GM13977 (cell line): ENCODE results near the gene RTP1.
"Not testable (repeated sequence)": the region's sequence is repeated elsewhere in the genome, so short reads cannot be mapped to it uniquely, and the experiment has no call there.

Experiments used
- DNase-seq: peaks from one replicate; pipeline ENCODE4 v3.0.0; 2012; ENCODE audit warnings: low spot score
- in situ Hi-C: fragments of 300-500 bp; cut with MboI; formaldehyde crosslinking; loops from one replicate; pipeline ENCODE4 v1.12.0; 2022; ENCODE audit warnings: low sequenced_read_pairs, low pct_unique_long_range_greater_than_20kb, mixed read lengths, inconsistent platforms; ENCODE audit not compliant: unreplicated experiment
- TF ChIP-seq, protein P1 (sequence below): IDR thresholded peaks from 2 replicates; pipeline ENCODE4 v1.5.1; 2012; ENCODE audit warnings: mild to moderate bottlenecking, control low read depth; ENCODE audit not compliant: insufficient read depth; ENCODE audit errors: extremely low read depth, missing control alignments

RTP1 gene

DNA sequence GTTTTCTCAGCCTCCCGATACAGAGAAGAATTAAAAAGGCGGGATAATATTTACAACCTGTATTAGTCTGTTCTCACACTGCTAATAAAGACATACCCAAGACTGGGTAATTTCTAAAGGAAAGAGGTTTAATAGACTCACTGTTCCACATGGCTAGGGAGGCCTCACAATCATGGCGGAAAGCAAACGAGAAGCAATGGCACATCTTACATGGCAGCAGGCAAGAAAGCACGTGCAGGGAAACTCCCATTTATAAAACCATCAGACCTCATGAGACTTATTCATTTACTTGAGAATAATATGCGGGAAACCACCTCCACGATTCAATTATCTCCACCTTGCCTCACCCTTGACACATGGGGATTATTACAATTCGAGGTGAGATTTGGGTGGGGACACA, 30.5 kb upstream of the RTP1 start:
- in situ Hi-C loops = loop anchor here (10.0 kb wide), 2 partner anchors 52 to 322 kb away; partner anchors contain the start of gene ADIPOQ
- TF ChIP-seq, protein P1, sequence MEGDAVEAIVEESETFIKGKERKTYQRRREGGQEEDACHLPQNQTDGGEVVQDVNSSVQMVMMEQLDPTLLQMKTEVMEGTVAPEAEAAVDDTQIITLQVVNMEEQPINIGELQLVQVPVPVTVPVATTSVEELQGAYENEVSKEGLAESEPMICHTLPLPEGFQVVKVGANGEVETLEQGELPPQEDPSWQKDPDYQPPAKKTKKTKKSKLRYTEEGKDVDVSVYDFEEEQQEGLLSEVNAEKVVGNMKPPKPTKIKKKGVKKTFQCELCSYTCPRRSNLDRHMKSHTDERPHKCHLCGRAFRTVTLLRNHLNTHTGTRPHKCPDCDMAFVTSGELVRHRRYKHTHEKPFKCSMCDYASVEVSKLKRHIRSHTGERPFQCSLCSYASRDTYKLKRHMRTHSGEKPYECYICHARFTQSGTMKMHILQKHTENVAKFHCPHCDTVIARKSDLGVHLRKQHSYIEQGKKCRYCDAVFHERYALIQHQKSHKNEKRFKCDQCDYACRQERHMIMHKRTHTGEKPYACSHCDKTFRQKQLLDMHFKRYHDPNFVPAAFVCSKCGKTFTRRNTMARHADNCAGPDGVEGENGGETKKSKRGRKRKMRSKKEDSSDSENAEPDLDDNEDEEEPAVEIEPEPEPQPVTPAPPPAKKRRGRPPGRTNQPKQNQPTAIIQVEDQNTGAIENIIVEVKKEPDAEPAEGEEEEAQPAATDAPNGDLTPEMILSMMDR = no peak
- DNase-seq = no peak

DNA sequence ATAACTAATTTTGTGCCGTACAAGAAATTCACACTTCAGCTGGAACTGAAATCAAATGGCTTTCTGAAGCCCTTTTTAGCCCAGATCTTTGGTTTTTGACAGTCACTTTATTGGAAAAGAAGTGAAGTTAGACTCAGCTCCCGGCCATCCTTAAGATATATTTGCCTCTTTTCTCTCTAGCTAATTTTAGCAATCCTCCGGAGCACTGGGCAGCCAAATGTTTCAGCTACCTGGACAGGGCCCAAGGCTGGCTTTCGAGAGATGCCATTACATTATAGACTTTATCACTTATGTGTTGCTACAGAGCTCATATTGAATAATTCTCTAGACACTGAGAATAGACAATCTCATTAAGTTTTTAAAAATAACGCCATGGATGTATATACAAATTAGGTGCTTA, 29.5 kb upstream of the RTP1 start:
- in situ Hi-C loops = loop anchor here (10.0 kb wide), 2 partner anchors 53 to 323 kb away; partner anchors contain the start of gene ADIPOQ
- no peak for DNase-seq
- TF ChIP-seq, protein P1 = no peak

DNA sequence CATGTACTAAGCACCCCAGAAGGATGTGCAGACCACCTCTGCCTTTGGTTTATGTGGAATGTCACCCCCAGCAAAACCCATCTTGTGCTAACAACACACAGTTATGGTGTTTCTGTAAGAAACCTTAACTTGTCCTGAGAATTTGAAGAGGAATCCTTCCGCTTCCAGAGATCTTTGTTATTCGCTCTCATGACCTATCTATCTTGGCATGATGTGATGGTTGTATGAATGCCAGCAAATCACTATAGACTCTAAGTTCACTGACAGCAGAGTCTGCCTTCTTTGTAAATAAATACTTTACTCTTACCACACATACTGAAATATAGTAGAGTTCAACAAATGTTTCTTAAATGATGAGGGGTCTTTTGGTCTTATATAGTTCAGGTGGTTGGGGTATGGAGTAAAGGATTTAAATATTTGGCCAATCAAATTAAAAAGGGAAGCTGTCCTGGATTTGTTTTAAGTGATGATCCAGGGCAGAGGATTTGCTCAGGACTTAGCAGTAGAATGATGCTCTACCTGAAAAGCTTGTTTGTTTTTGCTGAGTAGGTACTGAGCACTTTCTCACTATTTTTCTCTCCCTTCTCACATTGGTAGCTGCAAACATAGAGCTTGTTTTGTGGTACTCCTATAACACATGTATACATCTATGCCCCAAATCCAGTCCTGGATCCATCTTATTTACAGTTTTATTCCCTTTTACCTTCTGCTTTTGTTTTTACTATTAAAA, 27.9 kb upstream of the RTP1 start:
- in situ Hi-C loops = loop anchor here (10.0 kb wide), 2 partner anchors 55 to 325 kb away; partner anchors contain the start of gene ADIPOQ
- DNase-seq = no peak
- TF ChIP-seq, protein P1 = no peak

DNA sequence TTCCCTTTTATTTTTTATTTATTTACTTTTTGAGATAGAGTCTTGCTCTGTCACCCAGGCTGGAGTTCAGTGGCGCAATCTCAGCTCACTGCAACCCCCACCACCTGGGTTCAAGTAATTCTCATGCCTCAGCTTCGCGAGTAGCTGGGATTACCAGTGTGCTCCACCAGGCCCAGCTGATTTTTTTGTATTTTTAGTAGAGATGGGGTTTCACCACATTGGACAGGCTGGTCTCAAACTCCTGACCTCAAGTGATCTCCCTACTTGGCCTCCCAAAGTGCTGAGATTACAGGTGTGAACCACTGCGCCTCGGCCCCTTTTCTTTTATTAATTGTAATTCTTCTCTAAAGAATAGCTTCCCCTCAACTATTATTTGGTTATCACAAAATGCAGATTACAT, 26.4 kb upstream of the RTP1 start:
- DNase-seq, in situ Hi-C loops: not testable (repeated sequence)

DNA sequence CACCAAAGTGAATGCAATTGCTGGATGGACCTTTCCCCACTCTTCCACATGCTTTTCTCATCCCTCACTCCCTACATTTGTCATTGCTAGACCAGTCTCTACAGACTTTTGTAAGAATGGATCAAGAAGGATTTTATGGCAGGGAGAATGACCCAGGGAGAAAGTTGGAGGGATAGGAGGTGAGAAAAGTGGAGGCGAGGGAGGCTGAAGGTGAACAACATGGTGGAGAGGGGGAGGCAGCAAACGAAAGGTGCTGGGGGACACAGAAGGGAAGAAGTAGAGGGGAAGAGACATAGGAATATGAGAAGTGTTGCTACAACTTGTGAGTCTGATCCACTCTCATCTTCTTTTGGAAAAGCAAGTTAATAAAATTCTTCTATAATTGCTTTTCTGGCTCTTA, 24.4 kb upstream of the RTP1 start:
- DNase-seq = no peak
- in situ Hi-C loops = no loop called here
- TF ChIP-seq, protein P1 = no peak

DNA sequence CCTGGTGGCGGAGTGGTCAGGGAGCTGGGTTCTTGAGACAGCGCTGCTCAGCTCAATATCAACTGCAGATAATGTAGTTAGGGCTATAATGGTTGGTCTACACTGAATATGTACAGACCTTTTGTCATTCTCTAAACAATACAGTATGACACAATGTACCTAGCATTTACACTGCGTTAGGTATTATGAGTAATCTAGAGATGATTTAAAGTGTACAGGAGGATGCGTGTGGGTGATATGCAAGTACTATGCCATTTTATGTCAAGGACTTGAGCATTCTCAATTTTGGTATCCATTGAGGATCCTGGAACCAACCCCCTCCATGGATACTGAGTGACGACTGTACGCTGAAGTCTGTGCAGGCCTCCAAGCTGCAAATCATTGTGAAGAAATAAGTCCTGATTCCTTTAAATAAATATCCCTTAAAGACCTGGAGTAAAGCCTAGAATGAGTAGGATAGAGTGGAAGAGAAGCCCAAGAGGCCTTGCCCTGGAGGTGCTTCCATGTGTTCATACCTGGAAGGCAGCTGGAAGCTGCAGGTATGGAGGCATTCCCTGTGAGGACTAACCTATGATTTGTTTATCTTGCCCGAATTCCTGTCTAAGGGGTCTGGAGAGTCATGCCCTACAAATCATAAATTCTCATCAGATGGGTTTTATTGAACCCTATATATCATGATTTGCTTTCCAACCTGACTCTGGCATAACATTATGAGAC, 15.7 kb upstream of the RTP1 start:
- no peak for DNase-seq
- in situ Hi-C loops = no loop called here
- TF ChIP-seq, protein P1 = no peak
